NCI-H2227 (cell line): ENCODE measurements around the gene ENC1.

Experiments used
- DNase-seq: peaks from one replicate; lab custom pipeline; 2025; ENCODE audit not compliant: unreplicated experiment; lab: John Stamatoyannopoulos, UW

Gene ENC1

DNA sequence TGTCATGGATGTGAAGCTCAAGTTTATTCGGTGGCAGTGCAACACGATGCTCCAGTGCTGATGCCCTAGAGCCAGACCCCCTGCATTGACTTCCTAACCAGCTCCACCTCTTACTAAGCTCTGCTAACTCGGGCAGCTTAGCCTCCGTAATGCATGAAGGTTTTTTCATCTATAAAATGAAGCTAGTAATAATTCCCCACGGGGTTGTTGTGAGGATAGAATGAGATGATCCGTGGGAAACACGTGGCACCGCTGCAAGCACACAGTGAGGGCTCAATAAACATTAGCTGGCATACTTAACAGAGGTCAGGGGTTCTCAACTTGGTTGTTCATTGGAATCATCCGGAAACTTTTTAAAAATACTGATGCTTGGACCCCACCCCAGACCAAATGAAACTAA is 6.8 kb downstream of the ENC1 start:
- no peak for DNase-seq

DNA sequence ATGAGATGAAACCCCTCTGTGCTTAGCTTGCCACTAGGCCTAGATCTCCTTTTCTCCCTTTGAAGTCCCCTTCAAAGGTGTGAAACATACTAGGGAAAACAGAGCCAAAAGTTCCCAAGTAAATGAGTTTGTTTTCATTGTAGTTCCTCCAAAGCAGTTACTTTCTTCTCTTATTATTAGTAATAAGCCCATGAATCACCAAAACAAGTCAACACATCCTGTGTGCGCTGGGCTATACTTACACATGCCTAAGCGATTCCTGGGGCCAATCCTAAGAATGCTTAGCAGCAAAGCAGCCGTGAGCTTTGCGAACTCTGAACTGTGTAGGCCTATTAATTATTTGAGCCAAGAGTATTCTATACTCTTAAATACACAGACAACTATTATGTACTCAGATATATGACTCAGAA is 7.6 kb downstream of the ENC1 start:
- no peak for DNase-seq

DNA sequence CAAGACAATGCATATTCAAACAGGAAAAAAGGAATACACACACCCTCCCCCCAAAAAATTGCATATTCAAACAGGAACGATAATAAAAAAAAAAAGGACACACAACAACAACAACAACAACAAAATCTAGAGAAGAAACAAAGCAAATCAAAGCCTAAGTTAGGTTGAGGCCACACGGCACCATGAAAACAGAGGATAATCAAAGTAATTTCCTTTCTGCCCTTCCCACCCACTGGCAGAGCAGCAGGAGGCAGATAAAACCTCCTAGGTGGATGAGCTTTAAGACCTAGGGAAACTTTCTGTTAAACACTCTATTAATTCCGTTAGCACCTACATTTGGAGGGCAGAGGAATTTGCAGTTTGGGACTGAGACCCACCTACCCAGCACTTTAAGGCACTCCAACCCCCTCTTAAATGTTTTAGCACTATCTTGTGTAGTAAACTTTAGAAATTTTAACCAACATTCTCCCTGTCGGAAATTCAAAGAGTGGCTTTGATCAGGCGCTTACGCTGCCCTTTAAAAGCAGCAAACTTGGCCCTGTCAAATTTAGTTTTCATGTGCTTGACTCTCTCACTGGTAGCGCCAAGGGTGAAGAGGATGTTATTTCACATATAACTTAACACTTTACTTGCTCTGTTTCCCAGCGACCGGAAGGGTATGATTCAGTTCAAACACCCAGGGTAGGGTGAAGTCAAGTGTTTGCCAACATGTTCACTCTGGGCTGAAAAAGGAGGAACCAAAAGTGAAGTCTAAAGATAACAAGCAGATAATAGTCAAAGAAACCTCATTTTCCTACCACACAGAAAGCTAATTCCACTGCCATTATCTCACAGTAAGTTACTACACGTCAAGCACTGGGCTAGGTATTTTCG is 9.2 kb downstream of the ENC1 start:
- DNase-seq = no peak

DNA sequence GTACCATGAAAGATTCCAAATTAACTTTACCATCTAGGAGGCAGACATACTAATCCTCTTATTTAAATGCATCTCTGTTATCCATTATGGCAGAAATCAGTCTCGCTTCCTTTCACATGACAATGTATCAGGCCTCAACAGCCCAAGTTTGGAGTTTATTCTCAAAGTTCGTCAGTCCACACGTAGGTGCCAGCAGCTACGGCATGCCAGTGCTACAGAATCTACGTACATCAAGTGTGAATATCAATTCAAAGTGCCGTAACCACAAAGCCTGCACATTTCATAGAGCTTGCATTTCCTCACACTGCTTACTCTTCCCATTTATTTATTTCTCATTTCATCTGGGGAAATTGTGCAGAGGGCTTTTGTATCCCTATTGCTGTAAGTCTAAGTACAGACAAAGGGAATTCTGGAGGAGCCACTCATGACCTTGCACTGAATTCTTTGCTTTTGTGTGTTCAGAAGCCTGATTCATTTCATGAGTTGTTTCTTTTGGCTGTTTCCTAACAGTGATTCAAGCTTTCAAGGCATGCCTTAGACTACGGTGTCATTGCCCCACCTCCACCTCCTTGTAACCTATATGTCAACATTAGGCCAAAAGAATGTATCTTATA is 10.0 kb downstream of the ENC1 start:
- no peak for DNase-seq

DNA sequence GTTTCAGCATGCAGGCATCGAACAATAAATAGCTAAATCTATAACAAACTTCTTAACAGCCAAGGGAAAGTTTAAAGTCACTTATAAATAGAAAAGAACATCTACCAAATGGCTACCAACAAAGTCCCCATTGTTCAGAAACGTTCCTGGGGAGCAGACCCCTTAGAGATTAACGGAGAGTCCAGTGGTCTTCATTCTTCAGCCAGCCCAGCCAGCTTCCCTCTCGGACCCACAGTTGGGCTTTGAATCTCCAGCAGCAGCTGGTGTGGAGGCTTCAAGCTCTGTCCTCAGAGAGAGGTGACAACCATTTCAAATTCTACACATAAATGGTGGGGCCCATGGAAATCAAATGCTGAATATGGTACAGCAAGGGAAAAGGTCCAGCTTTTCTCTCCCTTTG is 11.2 kb downstream of the ENC1 start:
- no peak for DNase-seq

DNA sequence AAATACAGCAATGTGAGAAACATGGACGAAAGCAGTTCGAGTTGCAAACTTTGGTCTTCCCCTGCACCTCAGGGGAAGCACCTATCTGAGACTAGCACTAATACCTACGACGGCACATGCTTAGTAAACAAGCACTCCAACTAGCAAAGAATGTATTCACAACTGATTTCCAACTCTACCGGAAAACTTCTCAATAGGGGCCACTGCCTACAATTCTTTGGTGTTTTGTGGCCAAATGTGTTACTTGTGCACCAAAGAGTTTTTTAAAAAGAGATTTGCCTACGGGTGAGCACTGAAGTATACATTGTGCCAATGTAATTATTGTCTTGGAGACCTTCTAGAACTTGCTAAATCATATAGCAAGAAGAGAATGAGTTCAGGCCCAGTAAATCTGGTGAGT is 12.2 kb downstream of the ENC1 start:
- no peak for DNase-seq

DNA sequence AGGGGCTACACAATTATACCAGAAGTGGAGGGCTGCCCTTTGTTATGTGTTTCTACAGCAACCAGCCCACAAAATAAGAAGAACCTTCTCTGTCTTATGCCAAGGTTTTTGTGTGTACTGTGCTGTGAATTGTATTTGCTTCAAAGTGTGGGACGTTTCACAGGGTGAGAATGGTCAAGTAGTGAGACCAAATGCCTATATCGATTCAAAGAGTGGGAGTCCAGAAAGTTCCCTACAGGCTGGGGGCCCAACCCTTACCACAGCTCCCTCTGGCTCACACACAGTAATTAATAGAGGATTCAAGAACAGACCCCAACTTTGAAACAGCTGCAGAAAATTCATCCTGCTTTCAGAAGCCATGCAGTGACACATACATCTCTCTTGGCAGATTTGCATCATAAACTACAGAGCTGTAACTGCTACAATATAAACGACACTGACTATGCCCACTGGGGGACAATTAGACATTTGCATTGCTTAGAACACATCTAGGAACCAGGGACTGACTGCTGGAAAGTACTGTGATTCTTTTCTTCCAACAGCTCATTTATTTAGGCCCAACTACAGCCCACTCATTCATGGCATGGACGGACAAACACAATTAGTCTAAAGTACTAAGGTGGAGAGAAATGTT is 12.8 kb downstream of the ENC1 start:
- DNase-seq = no peak

DNA sequence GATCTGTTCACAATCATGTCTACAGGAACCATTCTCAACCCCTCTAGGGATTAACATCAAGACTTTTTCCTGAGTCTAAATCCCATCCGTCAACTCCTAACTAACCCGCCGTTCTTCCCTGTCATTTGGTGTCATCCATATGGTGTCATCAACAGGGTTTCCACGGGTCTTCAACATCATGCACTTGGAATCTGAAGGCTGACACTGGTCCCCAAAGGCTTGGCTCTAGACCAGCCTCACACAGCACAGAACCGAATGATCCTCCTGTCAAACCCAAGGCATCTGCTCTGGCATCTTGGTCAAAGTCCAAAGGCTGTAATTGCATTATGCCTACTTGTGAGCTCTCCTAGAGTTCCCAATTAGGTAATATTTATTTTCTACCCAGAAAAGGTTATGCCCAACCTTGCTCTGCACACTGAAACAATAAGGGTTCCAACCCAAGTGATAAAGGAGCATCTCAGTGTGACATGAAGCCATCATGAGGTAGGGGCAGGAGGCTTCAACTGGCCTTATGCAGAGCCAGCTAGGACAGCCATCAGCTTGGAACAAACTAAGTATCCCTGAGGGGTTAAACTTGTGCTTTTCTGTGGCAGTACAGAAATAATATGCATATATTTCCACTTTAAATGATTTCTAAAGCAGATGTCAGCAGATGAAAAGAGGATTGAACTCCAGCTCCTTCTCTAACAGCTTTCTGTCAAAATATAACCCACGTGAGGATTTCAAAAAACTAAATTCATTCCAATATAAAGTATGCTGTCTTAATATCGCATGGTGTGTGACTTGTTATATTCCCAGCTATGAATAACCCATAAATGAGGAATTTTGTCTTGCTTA is 13.9 kb downstream of the ENC1 start:
- DNase-seq = no peak

DNA sequence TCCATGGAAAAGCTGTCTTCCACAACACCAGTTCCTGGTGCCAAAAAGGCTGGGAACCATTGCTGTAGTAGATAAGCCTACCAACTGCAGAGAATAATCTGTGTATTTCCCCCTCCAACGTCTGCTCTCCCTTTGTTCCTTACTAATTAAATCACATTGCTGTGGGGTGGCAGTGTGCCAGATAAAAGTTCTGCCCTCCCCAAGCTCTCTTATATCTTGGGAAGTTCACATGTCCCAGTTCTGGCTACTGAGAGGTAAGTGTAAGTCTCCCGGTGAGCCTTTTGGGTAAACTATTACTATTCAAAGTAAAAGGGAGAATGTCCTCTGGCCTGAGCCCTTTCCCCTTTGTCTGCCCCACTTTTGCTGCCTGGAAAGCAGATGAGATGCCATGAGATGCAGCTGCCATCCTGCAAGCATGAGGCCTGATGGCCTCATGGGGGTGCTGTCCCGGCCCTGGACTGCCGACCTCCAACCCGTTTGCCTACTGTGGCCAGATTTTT is 14.7 kb downstream of the ENC1 start:
- DNase-seq = no peak

DNA sequence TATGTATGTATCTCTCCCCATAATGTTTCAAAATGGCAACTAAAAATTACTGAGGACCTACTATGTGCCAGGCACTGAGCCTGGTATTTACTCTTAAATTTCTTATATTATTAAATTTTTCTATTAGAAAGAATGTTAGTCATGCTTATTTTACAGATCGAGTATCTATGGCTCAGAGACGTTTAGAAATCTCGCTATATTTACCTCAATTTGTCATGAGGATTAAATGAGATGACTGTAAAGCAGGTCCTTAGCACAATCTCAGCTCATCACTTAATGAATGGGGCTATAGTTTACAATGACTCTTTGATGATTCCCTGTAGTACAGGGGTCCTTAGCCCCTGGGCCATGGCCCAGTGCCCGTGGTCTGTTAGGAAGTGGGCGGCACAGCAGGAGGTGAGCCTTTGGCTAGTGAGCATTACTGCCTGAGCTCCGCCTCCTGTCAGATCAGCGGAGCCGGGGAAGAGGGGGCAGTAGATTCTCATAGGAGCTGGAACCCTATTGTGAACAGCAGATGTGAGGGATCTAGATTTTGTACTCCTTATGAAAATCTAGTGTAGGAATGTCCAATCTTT is 15.5 kb downstream of the ENC1 start:
- DNase-seq = no peak

DNA sequence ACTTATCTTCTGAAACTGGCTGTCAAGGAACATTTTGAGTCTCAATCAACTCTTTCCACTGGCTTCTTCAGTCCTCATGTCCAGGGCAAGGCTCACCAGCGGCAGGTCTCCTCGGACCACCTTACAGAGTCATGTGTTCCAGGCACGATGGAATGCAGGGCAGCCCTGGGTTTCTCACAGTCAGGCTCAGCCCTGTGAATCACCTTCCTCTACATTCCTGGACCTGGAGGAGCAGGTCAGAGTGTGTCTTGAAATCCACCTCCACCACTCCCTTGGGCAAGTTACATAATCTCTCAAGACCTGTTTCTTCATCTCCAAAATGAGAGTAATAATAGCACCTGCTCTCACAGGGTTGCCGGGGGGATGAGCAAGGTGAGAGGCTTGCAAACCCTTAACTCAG is 16.0 kb downstream of the ENC1 start:
- DNase-seq = no peak

DNA sequence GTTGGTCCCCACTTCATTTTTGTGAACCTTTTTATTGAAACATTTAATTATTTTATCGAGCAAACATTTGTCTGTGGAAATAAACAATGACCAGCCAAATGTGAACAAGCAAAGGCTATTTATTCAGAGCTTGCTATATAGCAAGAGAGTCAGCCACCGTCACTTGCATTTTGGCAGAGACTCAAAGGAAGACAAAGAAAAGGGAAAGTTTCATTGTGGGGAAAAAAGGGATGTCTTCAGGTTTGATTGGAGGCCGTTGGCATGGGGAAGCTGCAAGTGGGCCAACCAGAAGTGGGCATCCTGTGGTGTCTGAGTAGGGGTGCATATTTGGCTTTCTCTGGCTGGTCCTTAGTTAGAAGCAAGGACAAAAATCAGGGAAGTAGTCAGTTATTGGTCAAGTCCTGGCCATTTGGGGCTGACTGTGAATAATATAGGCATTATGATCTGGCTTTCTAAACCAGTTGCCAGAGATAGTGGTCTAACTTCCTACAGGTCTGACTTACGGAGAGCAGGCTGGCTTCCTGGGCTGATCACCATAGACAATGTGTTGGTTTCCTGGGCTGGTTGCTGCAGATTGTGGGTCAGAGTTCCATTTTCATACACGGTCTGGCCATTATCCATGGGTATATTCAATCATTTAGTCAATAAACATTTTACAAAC is 16.6 kb downstream of the ENC1 start:
- DNase-seq = no peak

DNA sequence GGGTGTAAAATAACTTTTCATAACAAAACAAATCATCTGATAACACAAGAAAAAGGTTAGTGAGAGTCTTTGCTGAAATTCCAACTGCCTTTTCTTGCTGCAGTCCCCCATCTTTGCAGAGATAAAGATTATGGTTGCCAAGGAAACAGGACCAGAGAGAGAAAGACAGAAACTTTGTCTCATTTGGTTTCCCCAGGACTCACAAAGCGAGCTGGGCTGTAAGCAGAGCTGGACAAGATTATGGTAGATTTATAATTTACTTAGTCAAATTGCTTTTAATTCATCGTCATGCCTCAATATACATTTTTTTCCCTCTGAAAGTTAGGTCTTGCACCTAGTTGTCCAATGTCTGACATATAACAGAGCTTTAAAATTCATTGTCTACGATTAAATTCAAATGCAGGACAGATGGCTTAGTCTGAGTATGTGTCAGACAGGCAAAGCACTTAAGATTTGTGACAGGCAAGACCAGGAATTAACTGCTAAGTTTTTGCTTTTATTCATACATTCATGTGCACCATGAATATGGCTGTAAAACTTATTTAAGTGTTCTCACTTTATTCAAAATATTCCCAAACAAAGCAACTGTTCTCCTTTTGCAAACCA is 17.4 kb downstream of the ENC1 start:
- no peak for DNase-seq

DNA sequence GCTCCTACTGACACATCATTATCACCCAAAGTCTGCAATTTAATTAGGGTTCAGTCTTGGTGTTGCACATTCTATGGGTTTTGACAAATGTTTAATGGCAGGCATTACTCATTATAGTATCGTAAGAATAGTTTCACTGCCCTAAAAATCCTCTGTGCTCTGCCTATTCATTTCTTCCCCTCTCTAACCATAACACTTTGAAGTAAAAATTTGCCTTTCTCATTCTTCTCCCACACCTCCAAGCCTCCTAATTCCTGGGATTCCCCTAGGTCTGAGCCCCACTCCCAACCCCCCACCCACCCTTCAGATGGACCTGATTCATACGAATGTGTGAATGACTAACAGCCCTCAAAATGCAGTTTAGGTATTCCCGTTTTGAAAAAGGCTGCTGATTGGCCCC is 18.4 kb downstream of the ENC1 start:
- DNase-seq = no peak

DNA sequence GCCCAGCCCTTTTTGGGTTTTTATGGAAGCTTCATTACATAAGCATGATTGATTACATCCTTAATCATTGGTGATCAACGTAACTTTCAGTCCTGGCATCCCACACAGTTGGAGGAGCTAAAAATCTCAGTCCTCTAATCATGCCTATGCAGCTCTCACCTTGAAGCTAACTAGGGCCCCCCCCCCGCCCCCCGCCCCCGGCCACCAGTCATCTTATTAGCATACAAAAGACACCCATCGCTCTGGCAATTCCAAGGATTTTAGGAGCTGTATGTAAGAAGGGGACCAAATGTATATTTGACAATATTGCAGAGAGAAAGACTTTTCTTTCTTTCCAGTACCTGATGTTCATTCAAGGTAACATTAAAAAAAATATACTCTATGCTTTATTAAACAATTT is 19.0 kb downstream of the ENC1 start:
- DNase-seq = no peak

DNA sequence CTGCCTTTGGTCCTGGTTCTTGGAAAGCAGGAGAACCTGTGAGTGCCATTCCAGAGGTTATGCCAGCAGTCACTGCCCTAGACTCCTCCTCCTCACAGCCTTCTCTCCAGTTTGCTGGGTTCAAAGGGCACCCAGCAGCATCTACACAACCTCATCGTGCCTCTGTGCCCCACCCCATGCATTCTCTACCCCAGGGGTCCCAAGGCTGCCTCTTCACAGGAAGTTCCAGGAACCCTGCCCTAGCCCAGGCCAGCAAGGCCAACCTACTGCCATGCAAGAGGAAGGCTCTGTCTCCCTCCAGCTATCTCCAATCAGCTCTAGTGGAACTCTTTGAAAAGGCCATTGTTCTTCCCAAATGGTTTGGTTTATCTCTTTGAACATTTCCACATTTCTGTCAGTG is 21.2 kb downstream of the ENC1 start:
- no peak for DNase-seq

DNA sequence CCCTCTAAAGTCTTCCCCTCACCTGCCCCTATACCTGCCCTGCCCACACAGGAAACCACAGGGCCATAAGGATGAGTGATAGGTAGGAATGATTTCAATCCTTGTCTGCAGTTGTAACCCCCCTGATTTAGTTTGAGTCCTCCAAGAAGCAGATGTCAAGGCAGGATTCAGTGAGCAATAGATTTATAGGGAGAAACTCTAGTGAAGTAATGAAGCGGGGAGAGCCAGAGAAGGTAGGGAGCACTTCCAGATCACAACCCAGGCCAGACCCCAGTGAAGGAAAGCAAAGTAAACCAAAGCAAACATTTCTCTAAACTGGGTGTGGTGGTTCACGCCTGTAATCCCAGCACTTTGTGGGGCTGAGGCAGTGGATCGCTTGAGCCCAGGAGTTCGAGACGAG is 22.4 kb downstream of the ENC1 start:
- DNase-seq = no peak

DNA sequence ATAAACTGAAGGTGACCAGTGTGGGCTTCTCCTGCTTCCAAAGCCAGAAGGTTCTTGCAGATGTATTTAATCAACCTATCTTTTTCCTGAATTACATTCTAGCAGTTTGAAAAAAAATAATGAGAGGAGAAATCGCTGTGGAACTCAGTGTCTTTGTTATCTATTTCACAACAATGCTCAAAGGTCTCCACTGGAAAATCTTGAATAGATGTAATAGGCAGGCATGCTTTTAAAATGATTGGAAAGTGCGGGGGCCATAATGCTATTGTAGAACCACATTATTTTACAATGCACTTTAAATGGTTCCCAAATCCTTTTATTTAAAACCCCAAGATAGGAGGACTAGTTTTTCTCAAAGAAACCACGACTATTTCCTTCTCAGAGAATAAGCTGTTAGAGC is 23.3 kb downstream of the ENC1 start:
- peak; percentile 51 for DNase-seq

DNA sequence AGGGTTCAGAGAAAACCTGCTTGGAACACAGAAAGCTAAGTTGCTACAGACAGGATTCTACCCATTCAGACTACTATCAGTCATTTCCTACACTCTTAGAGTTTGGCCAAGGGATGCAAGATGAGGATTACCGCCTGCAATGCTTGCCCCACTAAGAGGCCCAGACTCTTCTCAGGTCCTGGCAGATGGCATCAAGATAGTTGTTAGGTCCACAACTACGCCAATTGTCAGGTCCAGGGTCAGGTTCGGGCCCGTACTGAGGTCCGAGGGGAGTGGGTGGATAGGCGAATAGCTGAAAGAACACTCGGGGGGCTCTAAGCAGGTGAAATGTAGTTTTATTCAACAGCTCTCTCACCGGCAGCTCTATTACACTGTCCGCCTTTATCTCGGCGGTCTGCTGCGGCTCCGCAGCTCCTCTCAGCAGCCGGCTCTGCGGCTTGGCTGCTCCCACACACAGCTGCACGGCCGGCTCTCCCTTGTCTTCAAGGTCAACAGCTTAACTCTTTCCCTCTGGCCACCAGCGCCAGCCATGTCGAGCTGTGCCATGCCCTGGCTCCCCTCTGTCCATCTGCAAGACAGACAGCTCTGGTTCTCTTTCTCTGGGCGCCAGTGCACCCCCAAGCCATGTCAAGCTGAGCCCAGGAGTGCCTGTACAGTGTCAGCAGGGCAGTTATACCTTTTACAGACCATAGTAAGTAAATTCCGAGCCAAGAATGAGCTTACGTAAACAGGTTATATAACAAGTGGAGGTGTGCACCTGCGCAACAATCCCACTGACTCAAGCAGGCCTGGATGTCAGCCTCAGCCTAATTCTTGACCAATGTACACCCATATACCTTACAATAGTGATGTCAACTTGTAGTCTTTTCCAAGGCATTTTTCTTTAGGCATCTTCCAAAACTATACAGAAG is 24.0 kb downstream of the ENC1 start:
- no peak for DNase-seq
